ENCODE measurements around the gene NPFFR1.
A peak's percentile ranks its signal among the peaks of the same experiment; 100 is the strongest.

The NPFFR1 gene

GRCh38 chr10:70285476-70285831 is 1.6 kb upstream of the NPFFR1 start:
- DNase-seq (ENCODE audit: low spot score in 2 of 2), result no peak
- Mint-ChIP-seq H3K4me3 (no peak overlapping the region), H3K36me3 (no peaks in the 10 kb centered on the region), H3K9me3 (no peaks in the 10 kb centered on the region), H3K27me3 (peaks cover 34% of the 10 kb centered on the region), H3K4me1 (peaks cover 5% of the 10 kb centered on the region), H3K27ac (no peak overlapping the region)
- ATAC-seq (ENCODE audit: low read depth), result no peak

DNA sequence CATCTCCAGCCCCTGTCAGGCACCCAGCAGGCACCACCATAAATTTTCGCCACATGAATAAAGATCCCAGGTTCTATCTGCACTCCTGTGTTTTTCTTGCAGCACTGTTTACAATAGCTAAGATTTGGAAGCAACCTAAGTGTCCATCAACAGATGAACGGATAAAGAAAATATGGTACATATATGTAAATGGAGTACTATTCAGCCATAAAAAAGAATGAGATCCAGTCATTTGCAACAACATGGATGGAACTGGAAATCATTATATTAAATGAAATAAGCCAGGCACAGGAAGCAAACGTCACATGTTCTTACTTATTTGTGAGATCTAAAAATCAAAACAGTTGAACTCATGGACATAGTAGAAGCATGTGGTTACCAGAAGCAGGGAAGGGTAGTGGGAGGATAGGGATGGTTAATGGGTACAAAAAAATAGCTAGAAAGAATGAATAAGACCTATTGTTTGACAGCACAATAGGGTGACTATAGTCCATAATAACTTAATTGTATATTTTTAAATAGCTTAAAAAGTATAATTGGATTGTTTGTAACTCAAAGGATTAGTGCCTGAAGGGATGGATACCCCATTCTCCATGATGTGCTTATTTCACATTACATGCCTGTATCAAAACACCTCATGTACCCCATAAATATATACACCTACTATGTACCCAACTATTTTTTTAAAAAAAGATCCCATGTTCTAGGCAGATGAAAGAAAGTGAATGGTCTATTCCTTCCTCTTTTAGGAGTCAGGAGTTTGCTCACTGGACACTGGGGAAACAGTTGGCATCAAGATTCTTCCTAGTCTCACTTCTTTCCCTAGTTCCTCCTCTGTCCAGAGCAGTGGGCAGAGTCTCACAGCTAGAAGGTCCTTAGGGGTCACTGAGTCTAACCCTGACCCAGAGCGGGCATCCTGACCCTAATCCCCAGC is 1.0 kb upstream of the NPFFR1 start:
- Mint-ChIP-seq H3K27ac (no peak overlapping the region), H3K4me3 (no peak overlapping the region), H3K36me3 (no peaks in the 10 kb centered on the region), H3K4me1 (peaks cover 2% of the 10 kb centered on the region), H3K27me3 (peaks cover 29% of the 10 kb centered on the region), H3K9me3 (no peaks in the 10 kb centered on the region)
- ATAC-seq (ENCODE audit: low read depth) (no peak), DNase-seq (ENCODE audit: low spot score in 2 of 2) (no peak)

GRCh38 chr10:70283071-70283444 is 746 bp downstream of the NPFFR1 start:
- H3K27me3 Mint-ChIP-seq, result peaks cover 27% of the 10 kb centered on the region
- ATAC-seq (ENCODE audit: low read depth) (no peak), DNase-seq (ENCODE audit: low spot score in 2 of 2) (no peak)
- no peak overlapping the region for H3K27ac Mint-ChIP-seq
- H3K9me3 Mint-ChIP-seq, result no peaks in the 10 kb centered on the region
- no peaks in the 10 kb centered on the region for H3K36me3 Mint-ChIP-seq
- H3K4me3 Mint-ChIP-seq, result no peak overlapping the region
- peaks cover 2% of the 10 kb centered on the region for H3K4me1 Mint-ChIP-seq

DNA sequence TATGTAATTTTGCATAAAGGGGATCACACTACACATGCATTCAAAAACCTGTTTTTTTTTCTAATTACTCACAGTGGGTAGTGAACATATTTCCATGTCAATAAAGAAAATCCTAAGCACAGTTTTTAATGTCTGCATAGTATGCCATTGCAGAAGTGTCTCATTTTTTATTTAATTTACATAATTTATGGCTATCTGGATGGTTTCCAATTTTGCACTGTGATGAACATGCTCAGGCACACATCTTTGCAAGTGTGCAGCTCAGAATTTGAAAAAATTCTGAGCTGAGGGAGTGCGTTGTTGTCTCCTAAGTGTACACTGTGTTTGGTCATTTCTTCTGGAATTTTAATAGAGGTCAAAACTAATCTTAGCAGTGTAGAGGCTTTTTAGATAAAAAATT is 2.2 kb downstream of the NPFFR1 start:
- no peak for ATAC-seq (ENCODE audit: low read depth)
- Mint-ChIP-seq H3K9me3 (no peaks in the 10 kb centered on the region), H3K27ac (no peak overlapping the region), H3K4me3 (no peak overlapping the region), H3K27me3 (peaks cover 22% of the 10 kb centered on the region), H3K36me3 (no peaks in the 10 kb centered on the region), H3K4me1 (peaks cover 2% of the 10 kb centered on the region)
- no peak for DNase-seq (ENCODE audit: low spot score in 2 of 2)

GRCh38 chr10:70280099-70280498 is 3.7 kb downstream of the NPFFR1 start:
- H3K27me3 Mint-ChIP-seq, result peaks cover 13% of the 10 kb centered on the region
- DNase-seq (ENCODE audit: low spot score in 2 of 2) (no peak), ATAC-seq (ENCODE audit: low read depth) (no peak)
- no peak overlapping the region for H3K27ac Mint-ChIP-seq
- H3K9me3 Mint-ChIP-seq, result no peaks in the 10 kb centered on the region
- H3K4me1 Mint-ChIP-seq, result peaks cover 2% of the 10 kb centered on the region
- H3K36me3 Mint-ChIP-seq, result no peaks in the 10 kb centered on the region
- no peak overlapping the region for H3K4me3 Mint-ChIP-seq

DNA sequence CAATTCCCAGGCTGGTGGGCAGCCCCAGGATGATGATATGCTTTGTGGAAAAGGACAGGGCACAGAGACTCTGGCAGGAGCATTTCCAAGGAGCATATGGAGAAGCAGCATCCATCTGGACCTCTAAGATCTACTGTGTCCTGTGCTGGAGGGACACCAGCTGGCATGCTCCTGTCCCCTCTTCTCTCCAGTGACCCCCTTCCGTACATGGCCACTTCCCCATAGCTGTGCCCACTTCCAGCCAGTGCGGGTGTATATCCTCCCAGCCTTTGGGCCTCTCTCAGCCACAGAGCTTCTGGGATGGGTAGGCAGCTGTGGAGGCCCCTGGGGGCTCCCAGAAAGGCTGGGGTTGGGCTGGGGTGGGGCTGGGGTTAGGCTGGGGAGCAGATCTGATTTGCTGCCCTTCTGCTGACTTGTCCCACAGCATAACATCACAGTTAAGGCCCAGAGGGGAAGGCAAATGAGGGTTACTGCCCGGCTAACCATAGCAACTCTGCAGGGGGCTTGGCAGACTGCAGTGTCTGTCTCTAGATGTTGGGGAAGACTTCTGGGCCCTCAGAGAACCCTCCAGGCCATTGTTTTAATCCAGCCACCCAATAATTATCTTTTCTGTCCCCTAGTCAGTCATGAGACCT is 6.3 kb downstream of the NPFFR1 start:
- no peak for DNase-seq (ENCODE audit: low spot score in 2 of 2)
- no peaks in the 10 kb centered on the region for H3K9me3 Mint-ChIP-seq

DNA sequence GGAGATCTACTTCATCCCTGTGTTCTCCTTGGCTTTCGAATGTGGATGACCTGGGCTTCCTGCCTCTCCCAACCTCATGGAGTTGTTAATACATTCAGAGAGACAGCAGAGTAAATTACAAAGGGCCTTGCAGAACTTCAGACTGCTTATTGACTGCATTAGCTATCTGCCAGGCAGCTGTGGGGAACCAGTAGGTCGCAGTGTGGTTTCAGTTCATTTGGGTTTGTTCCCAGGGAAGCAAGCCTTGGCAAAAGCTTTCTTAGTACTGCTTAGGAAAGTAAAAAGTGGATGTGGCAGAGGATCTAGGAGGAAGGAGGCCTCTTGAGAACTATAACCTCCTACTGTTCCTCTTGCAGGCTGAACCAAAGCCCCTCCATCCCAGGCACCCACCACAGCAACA is 9.2 kb downstream of the NPFFR1 start:
- ATAC-seq (ENCODE audit: low read depth), result no peak
- H3K4me1 Mint-ChIP-seq, result peaks cover 6% of the 10 kb centered on the region
- H3K27ac Mint-ChIP-seq, result peak overlapping the region; percentile 35
- no peak for DNase-seq (ENCODE audit: low spot score in 2 of 2)
- peaks cover 3% of the 10 kb centered on the region for H3K27me3 Mint-ChIP-seq
- no peaks in the 10 kb centered on the region for H3K36me3 Mint-ChIP-seq
- no peaks in the 10 kb centered on the region for H3K9me3 Mint-ChIP-seq
- H3K4me3 Mint-ChIP-seq, result no peak overlapping the region

More for the DNA sequence above, 6.3 kb downstream of the NPFFR1 start:
- no peak for ATAC-seq (ENCODE audit: low read depth)
- H3K27me3 Mint-ChIP-seq, result no peaks in the 10 kb centered on the region
- peaks cover 5% of the 10 kb centered on the region for H3K4me1 Mint-ChIP-seq
- no peaks in the 10 kb centered on the region for H3K36me3 Mint-ChIP-seq
- H3K27ac Mint-ChIP-seq, result no peak overlapping the region
- no peak overlapping the region for H3K4me3 Mint-ChIP-seq

DNA sequence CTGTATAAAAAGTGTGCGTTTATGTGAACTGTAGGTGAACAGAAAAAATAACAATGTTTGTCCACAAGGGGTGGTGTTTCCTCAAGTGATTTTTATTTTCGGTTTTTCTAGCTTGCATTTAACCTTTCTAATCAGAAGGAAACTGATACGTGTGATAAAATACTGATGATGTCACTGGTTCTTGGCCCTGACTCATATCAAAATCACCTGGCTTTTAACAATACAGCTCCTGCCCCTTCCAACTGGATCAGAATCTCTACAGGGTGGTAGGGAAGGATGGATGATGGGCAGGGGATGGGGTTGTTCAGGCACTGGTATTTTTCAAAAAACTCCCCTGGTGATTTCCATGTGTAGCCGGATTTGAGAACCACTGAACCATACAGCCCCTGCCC is 10.9 kb downstream of the NPFFR1 start:
- no peak overlapping the region for H3K27ac Mint-ChIP-seq
- H3K36me3 Mint-ChIP-seq, result no peaks in the 10 kb centered on the region
- DNase-seq (ENCODE audit: low spot score in 2 of 2) (peak in 1 of 2 donors; percentile 9), ATAC-seq (ENCODE audit: low read depth) (peak; percentile 89)
- peaks cover 6% of the 10 kb centered on the region for H3K4me1 Mint-ChIP-seq
- peak overlapping the region; percentile 5 for H3K4me3 Mint-ChIP-seq
- no peaks in the 10 kb centered on the region for H3K9me3 Mint-ChIP-seq
- peaks cover 4% of the 10 kb centered on the region for H3K27me3 Mint-ChIP-seq

- peaks cover 4% of the 10 kb centered on the region for H3K27me3 Mint-ChIP-seq
- H3K27ac Mint-ChIP-seq, result no peak overlapping the region
- ATAC-seq (ENCODE audit: low read depth) (peak; percentile 5), DNase-seq (ENCODE audit: low spot score in 2 of 2) (no peak)
- no peaks in the 10 kb centered on the region for H3K36me3 Mint-ChIP-seq
- no peak overlapping the region for H3K4me3 Mint-ChIP-seq
- H3K9me3 Mint-ChIP-seq, result no peaks in the 10 kb centered on the region
- peaks cover 6% of the 10 kb centered on the region for H3K4me1 Mint-ChIP-seq
Measured at GRCh38 chr10:70271996-70272924, 11.5 kb downstream of the NPFFR1 start.

- H3K4me1 Mint-ChIP-seq, result peaks cover 6% of the 10 kb centered on the region
- no peak for DNase-seq (ENCODE audit: low spot score in 2 of 2)
- no peaks in the 10 kb centered on the region for H3K9me3 Mint-ChIP-seq
Measured at GRCh38 chr10:70270952-70271351, 12.9 kb downstream of the NPFFR1 start.

GRCh38 chr10:70269741-70270140 is 14.1 kb downstream of the NPFFR1 start:
- H3K4me3 Mint-ChIP-seq, result no peak overlapping the region
- no peak for ATAC-seq (ENCODE audit: low read depth)
- H3K27me3 Mint-ChIP-seq, result peaks cover 9% of the 10 kb centered on the region
- no peaks in the 10 kb centered on the region for H3K9me3 Mint-ChIP-seq
- no peak overlapping the region for H3K27ac Mint-ChIP-seq
- H3K4me1 Mint-ChIP-seq, result peaks cover 6% of the 10 kb centered on the region
- no peak for DNase-seq (ENCODE audit: low spot score in 2 of 2)
- H3K36me3 Mint-ChIP-seq, result no peaks in the 10 kb centered on the region

More at GRCh38 chr10:70270952-70271351, 12.9 kb downstream of the NPFFR1 start:
- ATAC-seq (ENCODE audit: low read depth), result no peak
- no peaks in the 10 kb centered on the region for H3K36me3 Mint-ChIP-seq
- no peak overlapping the region for H3K4me3 Mint-ChIP-seq
- H3K27ac Mint-ChIP-seq, result no peak overlapping the region
- H3K27me3 Mint-ChIP-seq, result peaks cover 7% of the 10 kb centered on the region

DNA sequence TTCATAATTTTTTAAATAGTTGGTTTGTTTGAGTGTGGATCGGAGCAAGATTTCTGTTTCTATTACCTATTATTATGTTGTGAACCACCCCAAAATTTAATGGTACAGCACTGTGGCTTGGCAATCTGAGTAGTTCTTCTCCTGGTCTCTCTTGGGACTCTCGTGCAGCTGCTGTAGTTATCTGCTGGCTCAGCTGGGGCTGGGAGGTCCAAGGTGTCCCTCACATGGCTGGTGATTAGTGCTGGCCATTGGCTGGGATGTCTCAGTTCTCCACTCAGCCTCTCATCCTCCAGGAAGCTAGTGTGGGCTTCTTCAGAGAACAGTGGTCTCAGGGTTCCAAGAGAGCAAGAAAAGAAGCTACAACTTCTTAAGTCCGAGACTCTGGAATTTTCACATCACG is 15.4 kb downstream of the NPFFR1 start:
- Mint-ChIP-seq H3K4me1 (peaks cover 6% of the 10 kb centered on the region), H3K27me3 (peaks cover 12% of the 10 kb centered on the region), H3K27ac (no peak overlapping the region), H3K9me3 (no peaks in the 10 kb centered on the region), H3K4me3 (no peak overlapping the region), H3K36me3 (no peaks in the 10 kb centered on the region)
- no peak for ATAC-seq (ENCODE audit: low read depth)
- DNase-seq (ENCODE audit: low spot score in 2 of 2), result no peak

DNA sequence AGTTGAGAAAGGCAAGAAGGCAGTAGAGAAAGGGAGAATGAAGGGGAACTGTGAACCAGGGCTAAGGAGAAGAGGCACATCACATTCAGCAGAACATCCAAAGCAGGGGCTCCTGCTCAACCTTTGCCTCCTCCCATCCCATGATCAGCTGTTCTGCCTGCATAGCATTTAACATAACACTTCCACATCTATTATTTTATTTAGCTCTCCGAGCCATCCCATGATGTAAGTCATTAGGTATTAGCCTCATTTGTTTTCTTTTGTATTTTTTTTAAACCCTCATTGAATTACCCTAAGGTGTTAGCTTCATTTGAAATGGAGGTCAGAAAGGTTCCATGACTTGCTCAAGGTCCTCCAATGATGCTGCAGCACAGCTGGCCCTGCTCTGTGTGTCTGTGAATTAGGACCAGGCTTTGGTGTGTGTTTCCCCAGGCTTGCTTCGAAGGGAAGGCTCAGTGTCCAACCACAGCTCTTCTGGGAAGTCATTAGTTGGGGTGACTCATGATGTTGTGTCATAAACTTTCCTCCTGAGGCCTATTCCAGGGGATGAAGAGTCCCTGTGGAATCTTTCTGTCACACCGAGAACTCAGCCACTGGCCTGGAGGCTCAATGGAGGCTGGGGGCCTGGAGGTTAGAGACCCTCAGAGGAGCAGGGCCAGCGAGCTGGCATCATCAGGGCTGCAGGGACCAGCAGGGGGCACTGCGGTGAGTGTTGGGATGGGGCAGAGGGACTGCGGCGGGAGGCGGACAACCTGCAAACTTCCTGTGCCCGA is 16.5 kb downstream of the NPFFR1 start:
- Mint-ChIP-seq H3K27ac (no peak overlapping the region), H3K4me1 (no peaks in the 10 kb centered on the region), H3K27me3 (peaks cover 13% of the 10 kb centered on the region), H3K9me3 (peaks cover 1% of the 10 kb centered on the region), H3K4me3 (no peak overlapping the region), H3K36me3 (no peaks in the 10 kb centered on the region)
- DNase-seq (ENCODE audit: low spot score in 2 of 2), result no peak
- ATAC-seq (ENCODE audit: low read depth), result no peak
